ENCODE data around the gene BAIAP3. TPM values are rescaled to one million over a fixed set of nuclear protein-coding genes. Genes with fewer than 3 reads are reported as not detected.

The BAIAP3 gene
- total RNA-seq, 4 donors from 2014 or later: 1.3 to 4.2 (median 2.3) TPM

DNA sequence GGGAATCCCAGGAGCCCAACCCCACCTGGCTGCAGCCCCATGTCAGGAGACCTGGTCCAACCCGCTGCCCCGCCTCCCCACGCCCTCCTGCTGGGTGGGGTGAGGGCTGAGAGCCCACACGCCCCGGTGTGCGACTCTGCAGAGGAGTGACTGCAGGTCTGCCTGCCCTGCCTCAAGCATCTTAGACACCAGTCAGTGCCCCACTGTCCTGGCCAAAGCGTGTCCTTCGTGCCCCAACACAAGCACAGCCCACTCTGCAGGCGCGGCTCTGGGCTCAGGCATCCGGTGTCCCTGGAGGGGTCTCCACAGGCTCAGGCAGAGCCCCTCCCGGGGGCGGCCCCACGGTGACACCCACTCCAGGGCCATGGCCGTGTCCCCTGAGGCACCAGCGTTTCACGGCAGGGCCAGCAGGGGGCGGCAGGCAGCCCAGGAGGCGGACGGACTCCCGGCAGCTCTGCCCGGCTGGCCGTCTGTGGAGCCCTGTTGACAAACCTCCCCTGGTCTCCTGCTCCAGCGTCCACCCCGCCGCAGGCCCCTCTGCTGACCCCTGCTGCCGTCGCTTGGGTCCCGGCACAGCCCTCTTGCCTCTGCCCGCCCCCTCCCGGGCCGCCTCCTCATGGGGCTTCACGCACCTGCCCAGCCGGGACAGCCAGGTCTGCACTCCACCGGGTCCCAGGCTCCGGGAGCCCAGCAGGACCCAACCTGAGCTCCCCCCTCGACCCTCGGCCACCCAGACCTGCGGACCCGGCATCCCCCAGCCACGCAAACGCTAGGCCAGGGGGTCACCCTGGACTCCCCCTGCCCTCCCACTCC is 32.6 kb upstream of the BAIAP3 start:
- peak overlapping the region in 3 of 4 donors; percentile 16 to 33 (median 17) for H3K4me3 ChIP-seq
- WGBS: 23% methylated on average over 3 of the region's 42 CpGs
- peaks cover 7 to 20% (median 16%) of the 10 kb centered on the region in 4 donors for H3K4me1 ChIP-seq
- peaks cover 0 to 63% (median 20%) of the 10 kb centered on the region in 4 donors for H3K27me3 ChIP-seq
- no peak overlapping the region for H3K27ac ChIP-seq (replicated peaks in 1 of 4)
- no peaks in the 10 kb centered on the region for H3K9me3 ChIP-seq
- H3K36me3 ChIP-seq: no peaks in the 10 kb centered on the region
- intact Hi-C loops (cut with DNase I): no loop called here
- DNase-seq (ENCODE audit: extremely low spot score): no peak
- TF ChIP-seq, protein P1, sequence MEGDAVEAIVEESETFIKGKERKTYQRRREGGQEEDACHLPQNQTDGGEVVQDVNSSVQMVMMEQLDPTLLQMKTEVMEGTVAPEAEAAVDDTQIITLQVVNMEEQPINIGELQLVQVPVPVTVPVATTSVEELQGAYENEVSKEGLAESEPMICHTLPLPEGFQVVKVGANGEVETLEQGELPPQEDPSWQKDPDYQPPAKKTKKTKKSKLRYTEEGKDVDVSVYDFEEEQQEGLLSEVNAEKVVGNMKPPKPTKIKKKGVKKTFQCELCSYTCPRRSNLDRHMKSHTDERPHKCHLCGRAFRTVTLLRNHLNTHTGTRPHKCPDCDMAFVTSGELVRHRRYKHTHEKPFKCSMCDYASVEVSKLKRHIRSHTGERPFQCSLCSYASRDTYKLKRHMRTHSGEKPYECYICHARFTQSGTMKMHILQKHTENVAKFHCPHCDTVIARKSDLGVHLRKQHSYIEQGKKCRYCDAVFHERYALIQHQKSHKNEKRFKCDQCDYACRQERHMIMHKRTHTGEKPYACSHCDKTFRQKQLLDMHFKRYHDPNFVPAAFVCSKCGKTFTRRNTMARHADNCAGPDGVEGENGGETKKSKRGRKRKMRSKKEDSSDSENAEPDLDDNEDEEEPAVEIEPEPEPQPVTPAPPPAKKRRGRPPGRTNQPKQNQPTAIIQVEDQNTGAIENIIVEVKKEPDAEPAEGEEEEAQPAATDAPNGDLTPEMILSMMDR (IDR thresholded peaks at IDR 0.05): peak; percentile 58 to 88 (median 59)
- TF ChIP-seq EP300 (IDR thresholded peaks at IDR 0.05) (no peak), POLR2A (IDR thresholded peaks at IDR 0.05; ENCODE audit: low read depth) (no peak)

DNA sequence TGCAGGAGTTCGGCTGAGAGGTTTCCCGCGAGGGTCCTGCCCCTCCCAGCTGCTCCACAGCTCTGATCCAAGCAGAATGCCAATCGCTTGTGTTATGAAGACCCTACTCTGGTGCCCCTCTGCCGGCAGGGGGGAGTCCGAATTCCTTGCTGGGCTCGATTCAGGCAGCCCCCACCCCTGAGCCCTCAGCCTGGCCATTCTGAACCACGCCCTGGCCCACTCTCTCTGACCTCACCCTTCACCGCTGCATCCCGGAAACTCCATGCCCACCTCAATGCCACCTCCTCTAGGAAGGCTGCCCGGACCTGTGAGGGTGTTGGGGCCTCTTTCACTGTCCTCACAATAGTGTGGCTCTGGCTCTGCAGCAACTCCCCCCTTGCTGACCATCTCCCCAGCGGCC is 31.9 kb upstream of the BAIAP3 start:
- Histone ChIP-seq H3K4me3 (no peak overlapping the region), H3K36me3 (no peaks in the 10 kb centered on the region), H3K27me3 (peaks cover 0 to 60% (median 20%) of the 10 kb centered on the region in 4 donors), H3K4me1 (peaks cover 7 to 20% (median 16%) of the 10 kb centered on the region in 4 donors), H3K27ac (replicated peaks in 1 of 4) (no peak overlapping the region), H3K9me3 (no peaks in the 10 kb centered on the region)
- 68% methylated on average over 12 of the region's 12 CpGs for WGBS
- intact Hi-C loops (cut with DNase I): no loop called here
- TF ChIP-seq EP300 (IDR thresholded peaks at IDR 0.05) (no peak), POLR2A (IDR thresholded peaks at IDR 0.05; ENCODE audit: low read depth) (no peak), POLR2AphosphoS5 (IDR thresholded peaks at IDR 0.05) (no peak)
- TF ChIP-seq, protein P1 (IDR thresholded peaks at IDR 0.05): no peak
- no peak for DNase-seq (ENCODE audit: extremely low spot score)

DNA sequence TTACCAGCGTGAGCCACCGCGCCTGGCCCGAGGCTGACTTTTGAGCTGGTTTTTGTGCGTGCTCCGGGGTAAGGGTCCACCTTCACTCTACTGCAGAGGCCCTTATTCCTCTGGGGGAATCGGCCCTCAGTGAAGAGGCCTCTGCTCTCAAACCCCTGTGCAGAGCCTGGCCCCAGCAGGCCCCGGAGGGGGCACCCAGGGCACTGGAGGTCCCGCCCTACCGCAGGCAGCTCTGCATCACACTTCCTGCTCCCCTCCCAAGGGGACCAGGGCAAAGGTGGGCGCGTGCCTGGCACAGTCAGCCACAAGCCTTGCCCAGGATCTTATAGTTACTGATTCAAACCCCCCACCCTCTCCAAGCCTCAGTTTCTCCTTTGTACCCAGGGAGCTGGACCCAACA is 27.6 kb upstream of the BAIAP3 start:
- DNase-seq (ENCODE audit: extremely low spot score): no peak
- TF ChIP-seq EP300 (IDR thresholded peaks at IDR 0.05) (no peak), POLR2AphosphoS5 (IDR thresholded peaks at IDR 0.05) (no peak), POLR2A (IDR thresholded peaks at IDR 0.05; ENCODE audit: low read depth) (no peak)
- TF ChIP-seq, protein P1 (IDR thresholded peaks at IDR 0.05): no peak
- H3K4me3 ChIP-seq: no peak overlapping the region
- 81% methylated on average over 9 of the region's 12 CpGs for WGBS
- peaks cover 0 to 37% (median 11%) of the 10 kb centered on the region in 4 donors for H3K27me3 ChIP-seq
- intact Hi-C loops (cut with DNase I): no loop called here
- H3K36me3 ChIP-seq: no peaks in the 10 kb centered on the region
- peaks cover 9 to 24% (median 16%) of the 10 kb centered on the region in 4 donors for H3K4me1 ChIP-seq
- no peaks in the 10 kb centered on the region for H3K9me3 ChIP-seq
- H3K27ac ChIP-seq (replicated peaks in 1 of 4): no peak overlapping the region

DNA sequence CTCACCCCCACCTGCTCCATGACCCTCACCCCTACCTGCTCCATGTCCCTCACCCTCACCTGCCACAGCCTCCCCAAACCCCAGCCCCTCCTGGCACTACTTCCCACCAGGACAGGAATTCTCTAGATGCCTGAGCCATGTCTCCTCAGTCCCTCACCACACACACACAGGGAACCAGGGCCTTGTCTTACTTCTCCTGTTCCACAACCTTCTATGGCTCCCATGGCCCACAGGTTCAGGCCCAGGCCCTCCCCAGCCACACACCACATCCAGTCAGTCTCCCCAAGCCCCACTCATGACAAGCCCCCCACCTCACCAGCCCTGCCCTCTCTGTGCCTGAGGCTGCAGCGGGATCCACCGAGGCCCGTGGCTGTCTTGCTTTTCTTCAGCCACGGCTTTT is 27.1 kb upstream of the BAIAP3 start:
- Histone ChIP-seq H3K9me3 (no peaks in the 10 kb centered on the region), H3K4me1 (peaks cover 11 to 24% (median 16%) of the 10 kb centered on the region in 4 donors), H3K36me3 (no peaks in the 10 kb centered on the region), H3K27me3 (peaks cover 0 to 32% (median 7%) of the 10 kb centered on the region in 4 donors), H3K4me3 (no peak overlapping the region), H3K27ac (replicated peaks in 1 of 4) (no peak overlapping the region)
- DNase-seq (ENCODE audit: extremely low spot score): no peak
- 70% methylated on average over 4 of the region's 4 CpGs for WGBS
- no peak for TF ChIP-seq EP300 (IDR thresholded peaks at IDR 0.05)
- TF ChIP-seq POLR2AphosphoS5 (IDR thresholded peaks at IDR 0.05): no peak
- TF ChIP-seq, protein P1 (IDR thresholded peaks at IDR 0.05): no peak
- TF ChIP-seq POLR2A (IDR thresholded peaks at IDR 0.05; ENCODE audit: low read depth): no peak
- intact Hi-C loops (cut with DNase I): no loop called here

Data from esophagus muscularis mucosa (tissue), 4 donors.